Measurements from ENCODE around the gene NDUFAF8. TPM values are rescaled to one million over a fixed set of nuclear protein-coding genes. Genes with fewer than 3 reads are reported as not detected.

Gene NDUFAF8
- total RNA-seq, 1 experiment from 2014 or later, result 102 TPM

GRCh38 chr17:81210868-81211267 is 28.2 kb upstream of the NDUFAF8 start:
- Histone ChIP-seq H3K4me1 (ENCODE audit: control insufficient read depth in 1 of 2, insufficient read depth in 2 of 2, low read length in 2 of 2) (no peaks in the 10 kb centered on the region), H3K9ac (ENCODE audit: low read length) (no peak overlapping the region), H2AFZ (ENCODE audit: low read depth, low read length, poor library complexity, severe bottlenecking) (no peak overlapping the region), H3K9me3 (ENCODE audit: control insufficient read depth in 1 of 2, insufficient read depth in 1 of 2, low read depth in 1 of 2, low read length in 2 of 2) (no peaks in the 10 kb centered on the region), H3K4me2 (ENCODE audit: low read length) (no peak overlapping the region), H3K27ac (ENCODE audit: low read depth, low read length) (no peak overlapping the region), H3K4me3 (replicated peaks in 1 of 2; ENCODE audit: low read depth in 1 of 2, low read length in 2 of 2) (no peak overlapping the region), H3K27me3 (ENCODE audit: insufficient read depth, low read length) (no peaks in the 10 kb centered on the region), H3K79me2 (ENCODE audit: insufficient read depth, low read length) (no peaks in the 10 kb centered on the region), H3K36me3 (ENCODE audit: control insufficient read depth in 1 of 2, insufficient read depth in 2 of 2, low read length in 2 of 2) (peaks cover 0 to 2% of the 10 kb centered on the region in 2 experiments; a peak in 1 of 4 replicates), H3K9me2 (ENCODE audit: insufficient read depth) (no peaks in the 10 kb centered on the region), H4K20me1 (ENCODE audit: insufficient read depth) (no peaks in the 10 kb centered on the region)
- DNase-seq (ENCODE audit: low read depth, low spot score) (no peak), ATAC-seq (peak; percentile 64)
- ChIA-PET POLR2A (no interaction called here), RAD21 (ENCODE audit: low non-redundant PET in 1 of 2, low total read pairs in 2 of 2, uncharacterized antibody in 2 of 2, unreplicated experiment in 2 of 2) (no interaction called here), CTCF (no interaction called here)
- TF ChIP-seq ZNF274 (IDR thresholded peaks at IDR 0.05; ENCODE audit: low read depth, low read length) (no peak), ELF1 (IDR thresholded peaks at IDR 0.05; ENCODE audit: borderline replicate concordance, low read depth) (no peak), ATF3 (IDR thresholded peaks at IDR 0.05) (no peak), CBX3 (IDR thresholded peaks at IDR 0.05; ENCODE audit: low read depth) (no peak), EZH2 (IDR thresholded peaks at IDR 0.05) (no peak), ZFX (IDR thresholded peaks at IDR 0.05) (no peak), ZBTB33 (IDR thresholded peaks at IDR 0.05; ENCODE audit: extremely low read depth, insufficient replicate concordance, low read length) (no peak), POLR2AphosphoS5 (IDR thresholded peaks at IDR 0.05; ENCODE audit: low read depth, low read length) (no peak)
- BruUV-seq (replicated peaks), result no TSS peak
- intact Hi-C loops (cut with micrococcal nuclease), result no loop called here

GRCh38 chr17:81212365-81212764 is 26.8 kb upstream of the NDUFAF8 start:
- H3K27ac ChIP-seq (ENCODE audit: low read depth, low read length), result no peak overlapping the region
- RAD21 ChIA-PET (ENCODE audit: low non-redundant PET in 1 of 2, low total read pairs in 2 of 2, uncharacterized antibody in 2 of 2, unreplicated experiment in 2 of 2), result no interaction called here
- no peak overlapping the region for H3K4me3 ChIP-seq (replicated peaks in 1 of 2; ENCODE audit: low read depth in 1 of 2, low read length in 2 of 2)
- no peaks in the 10 kb centered on the region for H3K79me2 ChIP-seq (ENCODE audit: insufficient read depth, low read length)
- no peaks in the 10 kb centered on the region; a peak in 1 of 4 replicates for H3K36me3 ChIP-seq (ENCODE audit: control insufficient read depth in 1 of 2, insufficient read depth in 2 of 2, low read length in 2 of 2)
- no TSS peak for BruUV-seq (replicated peaks)
- intact Hi-C loops (cut with micrococcal nuclease), result no loop called here
- DNase-seq (ENCODE audit: low read depth, low spot score) (no peak), ATAC-seq (no peak)
- no peak overlapping the region for H2AFZ ChIP-seq (ENCODE audit: low read depth, low read length, poor library complexity, severe bottlenecking)
- H3K9me2 ChIP-seq (ENCODE audit: insufficient read depth), result no peaks in the 10 kb centered on the region
- H3K27me3 ChIP-seq (ENCODE audit: insufficient read depth, low read length), result no peaks in the 10 kb centered on the region
- CTCF ChIA-PET, result no interaction called here
- H3K4me1 ChIP-seq (ENCODE audit: control insufficient read depth in 1 of 2, insufficient read depth in 2 of 2, low read length in 2 of 2), result no peaks in the 10 kb centered on the region
- POLR2A ChIA-PET, result no interaction called here
- no peak overlapping the region for H3K9ac ChIP-seq (ENCODE audit: low read length)
- no peaks in the 10 kb centered on the region for H3K9me3 ChIP-seq (ENCODE audit: control insufficient read depth in 1 of 2, insufficient read depth in 1 of 2, low read depth in 1 of 2, low read length in 2 of 2)
- H3K4me2 ChIP-seq (ENCODE audit: low read length), result no peak overlapping the region
- no peak for TF ChIP-seq CEBPB (IDR thresholded peaks at IDR 0.05; ENCODE audit: low read depth)
- TF ChIP-seq CTCF (IDR thresholded peaks at IDR 0.05 in 2 of 3, conservative IDR thresholded peaks at IDR 0.05 in 1 of 3; ENCODE audit: borderline replicate concordance in 1 of 3, insufficient read depth in 1 of 3, low read depth in 2 of 3, low read length in 2 of 3), result no peak
- H4K20me1 ChIP-seq (ENCODE audit: insufficient read depth), result no peaks in the 10 kb centered on the region

Data from HCT116 (cell line).